Kasumi-1 (cell line): ENCODE data around the gene HGFAC.

Experiments
- DNase-seq, 2 experiments: peaks; one replicate each; lab custom pipeline; 2025; lab: John Stamatoyannopoulos, UW

Gene HGFAC

GRCh38 chr4:3473996-3474765 lies 32.4 kb downstream of the HGFAC start:
- DNase-seq: no peak

- DNase-seq: no peak
These were observed 33.4 kb downstream of the HGFAC start for GRCh38 chr4:3475041-3475712.

GRCh38 chr4:3475713-3476260 lies 34.0 kb downstream of the HGFAC start:
- no peak for DNase-seq

GRCh38 chr4:3476341-3476747 lies 34.6 kb downstream of the HGFAC start:
- no peak for DNase-seq

- no peak for DNase-seq
These were observed 35.4 kb downstream of the HGFAC start for GRCh38 chr4:3476936-3477749.

- no peak for DNase-seq
These were observed 36.1 kb downstream of the HGFAC start for GRCh38 chr4:3477750-3478430.

- no peak for DNase-seq
These were observed 36.9 kb downstream of the HGFAC start for GRCh38 chr4:3478446-3479357.

- DNase-seq: no peak
These were observed 37.8 kb downstream of the HGFAC start for GRCh38 chr4:3479358-3480101.

- DNase-seq: peak; percentile 73 to 79
These were observed 38.9 kb downstream of the HGFAC start for GRCh38 chr4:3480528-3481112.

- DNase-seq: no peak
These were observed 39.4 kb downstream of the HGFAC start for GRCh38 chr4:3481113-3481531.

- DNase-seq: no peak
These were observed 40.1 kb downstream of the HGFAC start for GRCh38 chr4:3481783-3482393.

GRCh38 chr4:3482707-3483106 lies 40.9 kb downstream of the HGFAC start:
- DNase-seq: no peak

GRCh38 chr4:3483471-3483921 lies 41.7 kb downstream of the HGFAC start:
- DNase-seq: no peak

- DNase-seq: no peak
These were observed 42.5 kb downstream of the HGFAC start for GRCh38 chr4:3484057-3484973.

GRCh38 chr4:3485011-3485791 lies 43.4 kb downstream of the HGFAC start:
- peak in 1 of 2 experiments; percentile 6 for DNase-seq

- no peak for DNase-seq
These were observed 44.2 kb downstream of the HGFAC start for GRCh38 chr4:3485886-3486540.
